ENCODE data around the gene ANKRD6.

- TF ChIP-seq CTCF (IDR thresholded peaks at IDR 0.05) (no peak), POLR2A (IDR thresholded peaks at IDR 0.05) (no peak)
Observed at GRCh38 chr6:89611666-89612065, 178.7 kb downstream of the ANKRD6 start.

Data from heart left ventricle (tissue), 13 donors.